ENCODE data around the gene PIP5K1C. TPM values are rescaled to one million over a fixed set of nuclear protein-coding genes. Genes with fewer than 3 reads are reported as not detected.

PIP5K1C gene
- total RNA-seq, 1 donor from 2014 or later, result 40.0 TPM

GRCh38 chr19:3614858-3615505 is 85.3 kb downstream of the PIP5K1C start:
- DNase-seq (ENCODE audit: low spot score), result no peak

GRCh38 chr19:3613818-3614661 is 86.2 kb downstream of the PIP5K1C start:
- DNase-seq (ENCODE audit: low spot score), result no peak

- DNase-seq (ENCODE audit: low spot score), result no peak
Observed at GRCh38 chr19:3612901-3613741, 87.1 kb downstream of the PIP5K1C start.

GRCh38 chr19:3612330-3612729 is 87.9 kb downstream of the PIP5K1C start:
- DNase-seq (ENCODE audit: low spot score), result no peak

GRCh38 chr19:3611841-3612240 is 88.4 kb downstream of the PIP5K1C start:
- no peak for DNase-seq (ENCODE audit: low spot score)

- DNase-seq (ENCODE audit: low spot score), result no peak
Observed at GRCh38 chr19:3610745-3611717, 89.2 kb downstream of the PIP5K1C start.

- no peak for DNase-seq (ENCODE audit: low spot score)
Observed at GRCh38 chr19:3609779-3610719, 90.2 kb downstream of the PIP5K1C start.

- DNase-seq (ENCODE audit: low spot score), result no peak
Observed at GRCh38 chr19:3608750-3609322, 91.4 kb downstream of the PIP5K1C start.

- DNase-seq (ENCODE audit: low spot score), result no peak
Observed at GRCh38 chr19:3608079-3608641, 92.1 kb downstream of the PIP5K1C start.

GRCh38 chr19:3607303-3608078 is 92.8 kb downstream of the PIP5K1C start:
- no peak for DNase-seq (ENCODE audit: low spot score)

GRCh38 chr19:3606690-3607289 is 93.5 kb downstream of the PIP5K1C start, which contains the start of gene TBXA2R:
TBXA2R (minus strand) TSS chr19:3606875; CDS start chr19:3600634, 6,241 bp downstream.
- no peak for DNase-seq (ENCODE audit: low spot score)

- DNase-seq (ENCODE audit: low spot score), result no peak
Observed at GRCh38 chr19:3606174-3606689, 94.0 kb downstream of the PIP5K1C start.

GRCh38 chr19:3605770-3606169 is 94.5 kb downstream of the PIP5K1C start:
- no peak for DNase-seq (ENCODE audit: low spot score)

- DNase-seq (ENCODE audit: low spot score), result no peak
Observed at GRCh38 chr19:3605361-3605760, 94.9 kb downstream of the PIP5K1C start.

GRCh38 chr19:3604987-3605343 is 95.3 kb downstream of the PIP5K1C start:
- no peak for DNase-seq (ENCODE audit: low spot score)

- DNase-seq (ENCODE audit: low spot score), result no peak
Observed at GRCh38 chr19:3604227-3604986, 95.9 kb downstream of the PIP5K1C start.
